Adrenal gland (tissue), 12 donors: ENCODE data around the gene KIF1A. TPM values are rescaled to one million over a fixed set of nuclear protein-coding genes. Genes with fewer than 3 reads are reported as not detected.
A peak's percentile ranks its signal among the peaks of the same experiment; 100 is the strongest.

Experiments
- DNase-seq, 7 donors: peaks; one replicate each; pipeline ENCODE4 v3.0.0-alpha.2; 2019 to 2020
- H3K27ac ChIP-seq, 5 donors: fragments of 200-600 bp; sonication (generic) in 4 of 5; 1 replicate in 3 of 5; 2 replicates in 2 of 5; pipeline versions ENCODE4 v1.5.1 to v1.8.0; 2016 to 2020; ENCODE audit warnings: mild to moderate bottlenecking in 1 of 5
- H3K27me3 ChIP-seq: fragments of 200-600 bp; 2 replicates; pipeline ENCODE4 v1.8.0; 2021
- H3K36me3 ChIP-seq, 2 donors: fragments of 200-600 bp; replicated peaks in 1 of 2; 1 replicate in 1 of 2; 2 replicates in 1 of 2; pipeline versions ENCODE4 v1.5.1 to v1.8.0; 2018 to 2022
- H3K4me1 ChIP-seq, 2 donors: fragments of 200-600 bp; replicated peaks in 1 of 2; 1 replicate in 1 of 2; 2 replicates in 1 of 2; pipeline versions ENCODE4 v1.5.1 to v1.8.0; 2018 to 2021
- H3K4me3 ChIP-seq, 4 donors: fragments of 200-600 bp; sonication (generic) in 3 of 4; one replicate each; pipeline ENCODE4 v1.5.1; 2016 to 2018
- H3K9me3 ChIP-seq, 3 donors: fragments of 200-600 bp; sonication (generic) in 1 of 3; replicated peaks in 1 of 3; 1 replicate in 2 of 3; 2 replicates in 1 of 3; pipeline versions ENCODE4 v1.5.1 to v1.8.0; 2016 to 2021
- POLR2A ChIP-seq, 2 donors: fragments of 450-650 bp; IDR thresholded peaks; one replicate each; pipeline ENCODE4 v1.6.1; 2017; ENCODE audit warnings: antibody characterized with exemption in 2 of 2, mild to moderate bottlenecking in 2 of 2, moderate library complexity in 1 of 2
- WGBS, 4 donors: extraction: QIAGEN DNeasy Blood & Tissue Kit in 2 of 4; methylation state at CpG; one replicate each; pipeline versions ENCODE4 v1.1.5 to v1.1.7; 2013 to 2017; 5-methylcytosine and 5-hydroxymethylcytosine counted together
- intact Hi-C, 2 donors: fragments of 100-400 bp; cut with DNase I; formaldehyde crosslinking; loops; one replicate each; pipeline versions ENCODE4 v1.14.1 to v1.15.0; 2022 to 2023
- polyA plus RNA-seq, 3 donors: library from polyadenylated mRNA; stranded (reverse); fragments of 200-250 nt in 2 of 3; fragments of 350-450 nt in 1 of 3; fragmentation: Illumina TruSeq in 1 of 3; extraction: RNeasy Lipid Tissue Mini Kit (QIAGEN cat#74804) in 1 of 3; gene quantifications; one replicate each; pipeline ENCODE4 v1.2.3, GENCODE V29; 2013 to 2014
- total RNA-seq, 9 donors: library from RNA; depleted of rRNA in 4 of 9; stranded (reverse); fragments of >200 nt in 4 of 9; fragments of 120-200 nt in 1 of 9; fragmentation: NEBNext Ultra II Directional in 1 of 9; extraction: Animal tissue kit (Norgen Biotek cat#: 25700) in 1 of 9; gene quantifications; one replicate each; pipeline versions ENCODE4 v1.1.0 to v1.2.4, GENCODE V29; 2013 to 2023
- TF ChIP-seq, protein P1 (sequence below), 6 experiments: fragments of 450-650 bp in 4 of 6; fragments of 200-600 bp in 2 of 6; sonication (generic) in 1 of 6; IDR thresholded peaks; 1 replicate in 5 of 6; 2 replicates in 1 of 6; pipeline versions ENCODE4 v1.5.1 to v1.8.0; 2016 to 2021; ENCODE audit warnings: antibody characterized with exemption in 6 of 6, mild to moderate bottlenecking in 2 of 6, moderate library complexity in 1 of 6
- donor health status: healthy with polysubstance abuse.
- donor health status: Bipolar disorder and iron deficiency.
- donor health status: DM: yes; HTN: yes; CAD: no.
- donor health status: DM: no; HTN: no; CAD: no.
- donor health status: DM: no; HTN: no; CAD: no.
- donor health status: DM: yes; HTN: yes; CAD: no.

KIF1A gene
- total and polyA plus RNA-seq, 12 donors, result 0.35 to 106 (median 11.5) TPM

DNA sequence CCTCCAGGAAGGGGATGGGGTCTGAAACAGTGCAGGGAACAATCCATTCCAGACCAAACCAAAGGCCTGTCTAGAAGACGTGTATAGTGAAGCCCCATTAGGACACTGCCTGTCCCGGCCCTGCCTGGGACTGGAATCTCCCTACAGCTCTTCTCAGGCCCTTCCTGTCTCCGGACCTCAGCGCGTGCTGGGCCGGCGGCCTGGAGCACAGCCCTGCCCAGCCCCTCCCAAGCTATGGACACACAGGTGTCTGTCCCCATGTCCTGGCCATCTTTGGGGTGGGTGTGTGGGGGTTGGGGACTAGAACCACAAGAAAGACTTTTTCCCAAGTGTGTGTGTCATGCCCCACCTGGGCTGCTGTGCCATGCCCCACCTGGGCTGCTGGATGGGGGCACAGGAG is 51.8 kb downstream of the KIF1A start:
- no peak for DNase-seq
- Histone ChIP-seq H3K27ac (no peak overlapping the region), H3K27me3 (no peaks in the 10 kb centered on the region), H3K9me3 (no peaks in the 10 kb centered on the region), H3K4me1 (no peaks in the 10 kb centered on the region), H3K4me3 (no peak overlapping the region), H3K36me3 (no peaks in the 10 kb centered on the region)
- TF ChIP-seq, protein P1, sequence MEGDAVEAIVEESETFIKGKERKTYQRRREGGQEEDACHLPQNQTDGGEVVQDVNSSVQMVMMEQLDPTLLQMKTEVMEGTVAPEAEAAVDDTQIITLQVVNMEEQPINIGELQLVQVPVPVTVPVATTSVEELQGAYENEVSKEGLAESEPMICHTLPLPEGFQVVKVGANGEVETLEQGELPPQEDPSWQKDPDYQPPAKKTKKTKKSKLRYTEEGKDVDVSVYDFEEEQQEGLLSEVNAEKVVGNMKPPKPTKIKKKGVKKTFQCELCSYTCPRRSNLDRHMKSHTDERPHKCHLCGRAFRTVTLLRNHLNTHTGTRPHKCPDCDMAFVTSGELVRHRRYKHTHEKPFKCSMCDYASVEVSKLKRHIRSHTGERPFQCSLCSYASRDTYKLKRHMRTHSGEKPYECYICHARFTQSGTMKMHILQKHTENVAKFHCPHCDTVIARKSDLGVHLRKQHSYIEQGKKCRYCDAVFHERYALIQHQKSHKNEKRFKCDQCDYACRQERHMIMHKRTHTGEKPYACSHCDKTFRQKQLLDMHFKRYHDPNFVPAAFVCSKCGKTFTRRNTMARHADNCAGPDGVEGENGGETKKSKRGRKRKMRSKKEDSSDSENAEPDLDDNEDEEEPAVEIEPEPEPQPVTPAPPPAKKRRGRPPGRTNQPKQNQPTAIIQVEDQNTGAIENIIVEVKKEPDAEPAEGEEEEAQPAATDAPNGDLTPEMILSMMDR (IDR thresholded peaks at IDR 0.05), result no peak
- TF ChIP-seq POLR2A (IDR thresholded peaks at IDR 0.05), result no peak
- intact Hi-C loops, result no loop called here
- WGBS, 4 donors, result 80 to 96% (median 91%) methylated on average over 1 to 7 of the region's 7 CpGs

DNA sequence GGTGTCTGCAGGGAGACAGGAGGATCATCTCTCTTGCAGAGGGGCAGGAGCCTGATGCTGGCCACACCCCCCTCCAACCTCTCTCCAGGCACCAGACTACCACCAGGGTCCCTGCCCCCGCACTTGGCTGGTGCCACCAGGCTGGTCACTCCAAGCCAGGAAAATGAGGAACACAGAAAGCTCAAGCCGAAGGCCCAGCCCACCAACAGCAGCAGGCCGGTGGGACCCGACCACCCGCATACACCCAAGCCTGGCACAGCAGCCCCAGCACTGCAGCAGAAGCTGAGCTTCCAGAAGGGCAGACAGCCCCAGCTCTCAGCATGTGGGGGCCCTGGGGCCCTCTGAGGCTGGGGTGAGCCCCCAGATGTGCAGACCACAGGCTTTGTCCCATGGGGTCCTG is 52.7 kb downstream of the KIF1A start:
- no peaks in the 10 kb centered on the region for H3K4me1 ChIP-seq
- intact Hi-C loops, result no loop called here
- no peak for DNase-seq
- TF ChIP-seq POLR2A (IDR thresholded peaks at IDR 0.05), result no peak
- TF ChIP-seq, protein P1 (IDR thresholded peaks at IDR 0.05), result no peak
- H3K9me3 ChIP-seq, result no peaks in the 10 kb centered on the region
- H3K36me3 ChIP-seq, result no peaks in the 10 kb centered on the region
- WGBS, 4 donors, result 92 to 100% (median 94%) methylated on average over 3 to 5 of the region's 5 CpGs
- H3K4me3 ChIP-seq, result no peak overlapping the region
- H3K27ac ChIP-seq, result no peak overlapping the region
- no peaks in the 10 kb centered on the region for H3K27me3 ChIP-seq

DNA sequence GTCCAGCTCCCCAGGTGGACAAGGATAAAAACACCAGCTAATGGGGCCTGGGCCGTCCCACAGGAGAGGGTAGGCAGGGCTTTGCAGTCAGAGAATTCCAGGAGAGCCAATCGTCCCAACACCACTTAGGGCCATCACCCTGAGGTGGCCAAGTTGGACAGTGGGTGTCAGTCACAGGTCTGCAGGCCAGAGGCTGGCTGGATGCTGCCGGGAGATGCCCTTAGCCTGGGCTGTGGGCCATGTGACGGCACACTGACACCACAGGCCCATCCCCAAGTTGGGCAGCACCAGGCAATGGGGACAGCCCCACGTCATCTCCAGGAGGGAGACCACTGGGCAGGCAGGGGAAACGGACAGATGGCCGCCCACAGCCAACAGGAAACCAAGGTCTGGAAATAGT is 53.9 kb downstream of the KIF1A start:
- Histone ChIP-seq H3K36me3 (no peaks in the 10 kb centered on the region), H3K27me3 (no peaks in the 10 kb centered on the region), H3K9me3 (no peaks in the 10 kb centered on the region), H3K27ac (no peak overlapping the region), H3K4me1 (no peaks in the 10 kb centered on the region), H3K4me3 (no peak overlapping the region)
- TF ChIP-seq, protein P1 (IDR thresholded peaks at IDR 0.05), result no peak
- no peak for TF ChIP-seq POLR2A (IDR thresholded peaks at IDR 0.05)
- 76 to 100% (median 87%) methylated on average over 1 to 7 of the region's 7 CpGs for WGBS, 4 donors
- intact Hi-C loops, result no loop called here
- no peak for DNase-seq

DNA sequence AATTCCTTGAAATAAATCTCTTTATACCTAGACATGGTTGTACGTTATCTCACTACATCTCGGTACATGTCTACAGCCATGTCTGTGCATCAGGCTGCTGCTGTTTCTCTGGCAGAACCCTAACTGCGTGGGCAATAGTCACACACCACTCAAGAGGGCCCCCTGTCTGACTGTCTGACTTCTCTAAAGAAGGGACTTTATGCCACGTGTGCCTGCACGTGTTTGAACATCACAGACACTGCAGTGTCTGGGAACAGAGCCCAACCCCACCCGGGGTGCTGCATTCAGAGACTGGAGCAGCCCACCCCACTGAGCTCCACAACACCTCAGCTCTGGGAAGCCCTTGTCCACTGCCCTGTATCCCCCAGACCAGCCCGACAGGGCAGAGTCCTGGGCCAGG is 55.0 kb downstream of the KIF1A start:
- intact Hi-C loops, result no loop called here
- 75 to 89% (median 78%) methylated on average over 4 to 7 of the region's 7 CpGs for whole genome bisulfite sequencing, 4 donors

More for the DNA sequence above, 55.0 kb downstream of the KIF1A start:
- TF ChIP-seq POLR2A (IDR thresholded peaks at IDR 0.05), result no peak
- TF ChIP-seq, protein P1 (IDR thresholded peaks at IDR 0.05), result no peak
- peak in 1 of 7 donors; percentile 85 for DNase-seq
- Histone ChIP-seq H3K27ac (no peak overlapping the region), H3K4me1 (no peaks in the 10 kb centered on the region), H3K36me3 (no peaks in the 10 kb centered on the region), H3K9me3 (no peaks in the 10 kb centered on the region), H3K27me3 (no peaks in the 10 kb centered on the region), H3K4me3 (no peak overlapping the region)
